ENCODE data around the gene MAN1B1.

DNA sequence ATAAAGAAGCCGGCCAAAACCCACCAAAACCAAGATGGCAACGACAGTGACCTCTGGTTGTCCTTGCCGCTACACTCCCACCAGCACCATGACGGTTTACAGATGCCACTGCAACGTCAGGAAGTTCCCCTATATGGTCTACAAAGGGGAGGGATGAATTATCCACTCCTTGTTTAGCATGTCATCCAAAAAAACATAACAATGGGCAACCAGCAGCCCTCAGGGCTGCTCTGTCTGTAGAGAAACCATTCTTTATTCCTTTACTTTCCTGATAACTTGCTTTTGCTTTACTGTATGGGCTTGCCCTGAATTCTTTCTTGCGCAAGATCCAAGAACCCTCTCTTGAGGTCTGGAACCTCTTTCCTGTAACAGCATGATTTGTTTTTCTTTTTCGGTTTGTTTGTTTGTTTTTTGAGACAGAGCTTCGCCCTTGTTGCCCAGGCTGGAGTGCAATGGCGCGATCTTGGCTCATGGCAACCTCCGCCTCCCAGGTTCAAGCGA, 11.5 kb upstream of the MAN1B1 start:
- TF ChIP-seq, protein P1, sequence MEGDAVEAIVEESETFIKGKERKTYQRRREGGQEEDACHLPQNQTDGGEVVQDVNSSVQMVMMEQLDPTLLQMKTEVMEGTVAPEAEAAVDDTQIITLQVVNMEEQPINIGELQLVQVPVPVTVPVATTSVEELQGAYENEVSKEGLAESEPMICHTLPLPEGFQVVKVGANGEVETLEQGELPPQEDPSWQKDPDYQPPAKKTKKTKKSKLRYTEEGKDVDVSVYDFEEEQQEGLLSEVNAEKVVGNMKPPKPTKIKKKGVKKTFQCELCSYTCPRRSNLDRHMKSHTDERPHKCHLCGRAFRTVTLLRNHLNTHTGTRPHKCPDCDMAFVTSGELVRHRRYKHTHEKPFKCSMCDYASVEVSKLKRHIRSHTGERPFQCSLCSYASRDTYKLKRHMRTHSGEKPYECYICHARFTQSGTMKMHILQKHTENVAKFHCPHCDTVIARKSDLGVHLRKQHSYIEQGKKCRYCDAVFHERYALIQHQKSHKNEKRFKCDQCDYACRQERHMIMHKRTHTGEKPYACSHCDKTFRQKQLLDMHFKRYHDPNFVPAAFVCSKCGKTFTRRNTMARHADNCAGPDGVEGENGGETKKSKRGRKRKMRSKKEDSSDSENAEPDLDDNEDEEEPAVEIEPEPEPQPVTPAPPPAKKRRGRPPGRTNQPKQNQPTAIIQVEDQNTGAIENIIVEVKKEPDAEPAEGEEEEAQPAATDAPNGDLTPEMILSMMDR (IDR thresholded peaks at IDR 0.05; ENCODE audit: insufficient read depth, low read length) = no peak
- no peak for TF ChIP-seq POLR2AphosphoS5 (IDR thresholded peaks at IDR 0.05; ENCODE audit: low read depth)
- no peak for TF ChIP-seq GABPA (IDR thresholded peaks at IDR 0.05; ENCODE audit: low read depth)
